ES-I3 (cell line): ENCODE results near the gene PIK3AP1.
"Not testable (repeated sequence)": the region's sequence is repeated elsewhere in the genome, so short reads cannot be mapped to it uniquely, and the experiment has no call there.

Experiments
- H3K36me3 ChIP-seq: 2 replicates; pipeline ENCODE4 v1.6.1; 2013; ENCODE audit warnings: mild to moderate bottlenecking, low read length, control low read depth, moderate library complexity; ENCODE audit not compliant: insufficient read depth
- H3K4me1 ChIP-seq: 2 replicates; pipeline ENCODE4 v1.6.1; 2013; ENCODE audit warnings: mild to moderate bottlenecking, control low read depth, low read length; ENCODE audit not compliant: insufficient read depth
- H3K9ac ChIP-seq: 2 replicates; pipeline ENCODE4 v1.6.1; 2013; ENCODE audit warnings: low read depth, mild to moderate bottlenecking, low read length, moderate library complexity
- H3K9me3 ChIP-seq: 2 replicates; pipeline ENCODE4 v1.6.1; 2013; ENCODE audit warnings: mild to moderate bottlenecking, low read length, moderate library complexity; ENCODE audit not compliant: control insufficient read depth, insufficient read depth

Gene PIK3AP1

DNA sequence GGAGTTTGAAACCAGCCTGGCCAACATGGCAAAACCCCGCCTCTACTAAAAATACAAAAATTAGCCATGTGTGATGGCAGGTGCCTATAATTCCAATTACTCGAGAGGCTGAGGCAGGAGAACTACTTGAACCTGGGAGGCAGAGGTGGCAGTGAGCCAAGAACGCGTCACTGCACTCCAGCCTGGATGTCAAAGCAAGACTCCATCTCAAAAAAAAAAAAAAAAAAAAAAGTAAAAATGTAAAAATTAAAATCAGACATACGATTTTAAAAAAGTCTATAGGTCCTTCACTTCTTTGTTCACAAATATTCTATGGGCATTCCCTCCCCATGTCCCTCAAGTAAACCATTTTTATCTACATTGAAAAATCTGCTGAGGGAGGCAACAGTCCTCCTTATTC lies 171.7 kb downstream of the PIK3AP1 start:
- Histone ChIP-seq H3K9ac (no peak overlapping the region), H3K36me3 (peaks cover 17% of the 10 kb centered on the region), H3K4me1 (no peaks in the 10 kb centered on the region), H3K9me3 (no peaks in the 10 kb centered on the region)

GRCh38 chr10:96545558-96545957 lies 174.8 kb downstream of the PIK3AP1 start:
- not testable (repeated sequence) for H3K9me3 ChIP-seq, H3K4me1 ChIP-seq, H3K9ac ChIP-seq
- peaks cover 20% of the 10 kb centered on the region for H3K36me3 ChIP-seq
